NCI-H2196 treated with DMSO at 0.1 percent for 48 hours (cell line): ENCODE results near the gene AGAP1.

Source experiments
- DNase-seq: peaks from one replicate; lab custom pipeline; 2025; ENCODE audit not compliant: unreplicated experiment; lab: John Stamatoyannopoulos, UW

The AGAP1 gene

GRCh38 chr2:235486729-235487128 is 7.1 kb upstream of the AGAP1 start:
- no peak for DNase-seq

GRCh38 chr2:235489897-235490296 is 3.9 kb upstream of the AGAP1 start:
- no peak for DNase-seq

GRCh38 chr2:235492850-235493344 is 946 bp upstream of the AGAP1 start:
- no peak for DNase-seq

DNA sequence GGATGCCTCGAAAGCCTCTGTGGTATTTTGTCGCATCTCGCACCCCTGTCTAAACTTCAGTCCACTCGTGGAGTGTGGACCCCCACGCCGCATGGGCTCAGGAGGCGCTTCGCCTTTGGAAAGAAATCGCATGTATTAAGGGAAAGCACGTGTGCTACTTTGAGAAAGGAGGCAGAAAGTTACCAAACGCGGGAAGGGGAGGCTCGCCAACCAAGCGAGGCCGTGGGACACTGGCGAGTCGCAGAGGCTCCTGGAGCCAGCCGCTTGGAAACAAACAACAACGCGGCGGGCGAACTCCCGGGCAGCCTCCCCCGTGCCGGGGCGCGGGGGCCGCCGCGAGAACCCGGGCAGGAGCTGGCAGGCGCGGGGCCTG is 455 bp upstream of the AGAP1 start:
- DNase-seq: no peak

GRCh38 chr2:235494716-235495372 is 1.0 kb downstream of the AGAP1 start:
- DNase-seq: no peak

DNA sequence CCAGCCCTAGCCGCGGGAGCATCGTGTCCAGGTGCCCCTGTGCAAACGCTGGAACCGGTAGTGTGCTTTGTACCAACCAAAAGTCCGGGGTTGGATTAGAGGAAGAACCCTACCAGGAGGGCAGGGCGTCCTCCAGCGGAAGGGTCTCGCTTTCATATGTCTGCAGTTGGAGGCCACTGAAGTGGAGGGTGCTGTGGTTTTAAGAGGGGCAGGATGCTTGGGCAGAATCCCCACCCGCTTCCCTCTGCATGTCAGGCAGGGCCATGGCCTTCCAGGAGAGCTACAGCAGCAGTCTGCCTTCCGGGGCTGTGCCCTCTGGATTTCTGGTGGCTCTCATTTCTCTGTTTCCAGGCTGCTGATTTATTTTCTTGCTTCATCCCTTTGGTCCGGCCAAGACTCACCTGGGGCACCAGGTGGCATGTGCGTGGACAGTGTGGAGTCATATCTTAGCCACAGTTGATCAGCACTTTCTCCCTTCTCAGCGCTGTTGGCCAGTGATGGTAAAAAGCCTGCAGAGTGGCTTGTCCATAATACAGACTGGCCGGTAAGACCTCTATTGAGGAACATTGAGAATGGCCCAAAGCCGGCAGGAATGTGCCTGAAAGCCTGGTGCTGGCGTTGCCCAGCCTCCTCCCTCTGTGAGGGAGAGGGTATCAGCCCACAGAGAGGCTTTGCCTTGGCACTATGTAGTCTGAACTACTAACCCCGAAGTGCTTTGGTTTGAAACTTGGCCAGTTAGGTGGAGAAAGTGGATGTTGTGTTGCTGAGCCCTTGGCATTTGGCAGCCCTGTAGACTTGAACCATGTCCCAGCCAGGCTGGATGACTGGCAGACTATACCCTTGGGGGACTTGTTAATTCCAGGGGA is 1.8 kb downstream of the AGAP1 start:
- no peak for DNase-seq

DNA sequence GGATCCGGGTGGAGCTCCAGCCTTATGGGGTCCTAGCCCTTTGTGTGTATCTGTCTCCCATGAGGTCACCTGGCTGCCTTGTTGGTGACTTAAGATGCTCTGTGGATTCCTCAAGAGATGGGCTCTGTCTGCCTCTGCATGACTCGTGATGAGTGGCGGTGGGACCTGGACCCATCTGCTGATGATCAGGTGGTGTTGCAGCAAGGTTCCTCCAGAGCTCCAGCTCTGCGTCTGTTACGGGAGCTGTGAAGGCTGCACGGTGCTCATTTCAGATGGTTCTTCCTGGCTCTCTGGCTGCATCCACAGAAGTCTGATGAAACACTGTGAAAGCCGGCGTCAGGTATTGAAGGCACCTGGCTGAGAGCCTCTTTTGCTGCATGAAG is 2.4 kb downstream of the AGAP1 start:
- DNase-seq: no peak

DNA sequence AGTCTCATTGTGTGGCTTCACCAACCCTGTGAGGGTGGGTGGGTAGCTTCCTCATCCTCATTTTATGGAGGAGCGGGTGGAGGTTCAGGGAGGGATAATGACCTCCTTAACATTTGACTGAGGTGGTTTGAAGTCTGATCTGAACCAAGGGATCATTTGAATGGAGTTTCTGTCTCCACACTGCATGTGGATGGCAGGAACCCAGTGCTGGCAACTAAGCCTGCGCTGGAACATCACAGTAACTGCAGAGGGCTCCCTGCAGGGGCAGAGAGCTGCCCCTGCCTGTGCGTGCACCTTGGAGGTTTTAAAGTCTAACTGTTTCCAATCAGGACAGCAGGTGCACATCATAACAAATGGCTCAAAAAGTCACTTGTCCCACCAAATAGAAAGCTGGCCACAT is 3.3 kb downstream of the AGAP1 start:
- no peak for DNase-seq

DNA sequence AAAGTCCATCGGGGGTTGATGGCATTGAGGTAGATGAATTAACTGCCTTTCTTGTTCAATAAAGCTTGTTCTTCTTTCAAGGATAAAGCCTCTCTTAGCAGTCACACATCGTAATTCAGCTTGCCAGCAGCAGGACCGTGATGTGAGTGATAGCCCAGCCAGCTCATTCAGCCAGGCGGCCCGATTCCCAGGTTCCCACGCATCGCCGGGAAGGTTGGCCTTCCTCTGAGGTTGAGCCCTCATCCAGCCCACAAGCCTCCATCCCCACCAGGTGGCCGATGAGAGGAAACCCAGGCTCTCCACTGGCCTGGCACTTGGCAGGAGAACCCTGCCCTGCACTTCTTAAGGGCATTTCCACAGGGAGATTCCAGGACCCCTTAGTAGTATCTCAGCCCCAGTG is 4.7 kb downstream of the AGAP1 start:
- no peak for DNase-seq

GRCh38 chr2:235498946-235499812 is 5.3 kb downstream of the AGAP1 start:
- no peak for DNase-seq

- no peak for DNase-seq
Observed at GRCh38 chr2:235500110-235500760, 6.4 kb downstream of the AGAP1 start.

GRCh38 chr2:235500761-235501672 is 7.2 kb downstream of the AGAP1 start:
- DNase-seq: no peak

- no peak for DNase-seq
Observed at GRCh38 chr2:235501673-235502031, 7.8 kb downstream of the AGAP1 start.

GRCh38 chr2:235502336-235502735 is 8.5 kb downstream of the AGAP1 start:
- no peak for DNase-seq

GRCh38 chr2:235504441-235505180 is 10.8 kb downstream of the AGAP1 start:
- DNase-seq: no peak

- DNase-seq: no peak
Observed at GRCh38 chr2:235505181-235505741, 11.4 kb downstream of the AGAP1 start.

DNA sequence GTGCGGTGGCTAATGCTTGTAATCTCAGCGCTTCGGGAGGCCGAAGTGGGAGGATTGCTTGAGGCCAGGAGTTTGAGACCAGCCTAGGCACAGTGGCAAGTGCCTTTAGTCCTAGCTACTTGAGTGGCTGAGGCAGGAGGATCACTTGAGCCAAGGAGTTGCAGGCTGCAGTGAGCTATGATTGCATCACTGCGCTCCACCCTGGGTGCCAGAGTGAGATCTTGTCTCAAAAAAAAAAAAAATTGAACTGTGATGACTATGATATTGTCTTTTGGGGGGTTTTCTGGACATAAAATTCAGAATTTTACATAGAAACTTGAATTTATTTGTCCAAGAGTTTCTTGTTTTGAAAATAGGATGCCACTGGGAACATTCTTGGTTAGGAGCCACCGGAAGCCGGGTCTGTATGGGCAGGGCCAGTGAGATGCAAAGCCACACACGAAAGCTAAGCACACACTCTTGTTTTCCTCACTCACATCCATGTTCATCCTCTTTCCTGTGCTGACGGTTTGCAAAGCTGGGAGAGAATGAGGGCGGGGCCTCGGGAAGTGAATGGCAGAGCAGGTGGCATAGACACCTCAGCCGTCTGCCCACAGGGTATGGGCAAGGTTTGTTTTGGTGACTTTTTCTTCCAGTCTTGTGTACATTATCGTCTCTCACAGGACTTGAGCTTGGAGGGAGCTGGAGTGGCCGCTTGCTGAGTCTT is 12.6 kb downstream of the AGAP1 start:
- DNase-seq: peak; percentile 49

DNA sequence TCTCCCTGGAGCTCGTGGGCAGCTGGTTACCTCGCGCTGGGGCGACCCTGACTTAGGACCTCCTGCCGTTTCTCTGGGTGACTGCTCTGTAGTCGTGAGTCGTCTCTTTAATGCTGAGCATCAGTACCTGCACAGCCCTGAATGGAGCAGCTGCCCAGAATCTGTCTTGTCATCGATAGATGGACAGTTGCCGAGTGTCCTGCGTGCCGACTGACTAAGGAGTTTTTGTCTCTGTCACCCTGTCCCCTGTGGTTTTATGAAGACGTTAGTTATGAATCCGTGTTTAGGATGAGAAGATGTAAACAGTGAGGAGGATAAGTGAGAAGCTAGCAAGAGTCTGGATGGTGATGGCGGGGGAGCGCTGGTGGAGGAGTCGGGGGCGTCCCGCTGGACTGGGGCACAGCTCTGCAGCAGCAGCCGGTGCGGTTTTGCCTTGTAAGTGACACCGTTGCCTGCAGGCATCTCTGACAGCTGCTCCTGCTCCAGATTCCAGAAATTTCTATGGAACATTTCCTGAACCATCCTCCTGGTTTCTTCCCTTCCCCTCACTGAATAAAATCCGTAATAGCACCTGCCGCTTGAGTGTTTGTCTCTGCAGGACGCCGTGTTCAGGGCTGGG is 13.3 kb downstream of the AGAP1 start:
- DNase-seq: no peak
